ENCODE results near the gene CDK11B. TPM values are rescaled to one million over a fixed set of nuclear protein-coding genes. Genes with fewer than 3 reads are reported as not detected.

CDK11B gene
- total RNA-seq, 1 experiment from 2014 or later: 4.4 TPM

DNA sequence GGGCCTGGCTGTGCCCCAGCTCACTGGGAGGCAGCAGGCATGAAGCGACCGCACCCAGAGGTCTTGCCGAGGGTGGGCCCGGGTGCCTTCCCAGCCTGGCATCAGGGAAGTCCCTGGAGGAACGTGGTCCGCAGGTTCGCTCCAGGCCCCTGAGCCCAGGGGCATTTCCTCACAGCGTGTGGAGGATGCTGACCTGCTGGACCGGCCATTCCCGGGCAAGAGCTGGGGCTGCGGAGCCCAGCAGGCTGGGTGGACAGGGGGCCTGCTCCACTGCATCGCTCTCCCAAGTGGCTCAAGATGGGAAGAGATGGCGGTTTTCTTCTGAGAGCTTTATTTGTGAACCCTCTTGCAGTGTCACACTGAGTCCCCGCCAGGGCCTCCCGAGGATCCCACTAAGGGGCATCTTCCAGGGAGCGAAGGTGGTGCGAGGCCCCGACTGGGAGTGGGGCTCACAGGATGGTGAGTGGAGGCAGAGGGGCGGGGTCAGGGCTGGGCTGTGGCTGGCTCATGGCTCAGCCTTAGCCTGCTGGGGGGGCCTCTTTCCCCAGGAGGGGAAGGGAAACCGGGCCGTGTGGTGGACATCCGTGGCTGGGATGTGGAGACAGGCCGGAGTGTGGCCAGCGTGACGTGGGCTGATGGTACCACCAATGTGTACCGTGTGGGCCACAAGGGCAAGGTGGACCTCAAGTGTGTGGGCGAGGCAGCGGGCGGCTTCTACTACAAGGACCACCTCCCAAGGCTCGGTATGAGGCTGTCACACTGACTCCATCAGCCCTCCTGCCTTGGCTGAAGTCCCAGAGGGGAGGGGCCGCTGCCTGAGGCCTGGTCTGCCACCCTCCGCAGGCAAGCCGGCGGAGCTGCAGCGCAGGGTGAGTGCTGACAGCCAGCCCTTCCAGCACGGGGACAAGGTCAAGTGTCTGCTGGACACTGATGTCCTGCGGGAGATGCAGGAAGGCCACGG is 34.1 kb downstream of the CDK11B start:
- in situ Hi-C loops (cut with HindIII; ENCODE audit: low pct_unique_long_range_greater_than_20kb, low sequenced_read_pairs): no loop called here
- no peak for DNase-seq (ENCODE audit: low read depth, low spot score)

- in situ Hi-C loops (cut with HindIII; ENCODE audit: low pct_unique_long_range_greater_than_20kb, low sequenced_read_pairs): no loop called here
- no peak for DNase-seq (ENCODE audit: low read depth, low spot score)
Observed at GRCh38 chr1:1623631-1624442, 35.0 kb downstream of the CDK11B start.

DNA sequence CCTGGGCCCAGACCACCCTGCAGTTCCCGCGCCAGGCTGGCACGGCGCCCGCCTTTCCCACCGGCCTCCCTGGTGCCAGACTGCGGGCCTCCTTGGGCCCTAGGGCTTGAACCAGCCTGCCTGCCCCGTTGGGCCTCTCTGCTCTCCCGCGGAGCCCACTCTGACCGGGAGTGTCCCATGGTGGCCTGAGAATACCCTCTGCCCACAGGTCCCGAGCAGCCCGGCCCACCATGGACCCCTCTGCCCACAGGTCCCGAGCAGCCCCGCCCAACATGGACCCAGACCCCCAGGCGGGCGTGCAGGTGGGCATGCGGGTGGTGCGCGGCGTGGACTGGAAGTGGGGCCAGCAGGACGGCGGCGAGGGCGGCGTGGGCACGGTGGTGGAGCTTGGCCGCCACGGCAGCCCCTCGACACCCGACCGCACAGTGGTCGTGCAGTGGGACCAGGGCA is 35.6 kb downstream of the CDK11B start:
- in situ Hi-C loops (cut with HindIII; ENCODE audit: low pct_unique_long_range_greater_than_20kb, low sequenced_read_pairs): no loop called here
- DNase-seq (ENCODE audit: low read depth, low spot score): no peak

- in situ Hi-C loops (cut with HindIII; ENCODE audit: low pct_unique_long_range_greater_than_20kb, low sequenced_read_pairs): no loop called here
- no peak for DNase-seq (ENCODE audit: low read depth, low spot score)
Observed at GRCh38 chr1:1622788-1623094, 36.1 kb downstream of the CDK11B start.

DNA sequence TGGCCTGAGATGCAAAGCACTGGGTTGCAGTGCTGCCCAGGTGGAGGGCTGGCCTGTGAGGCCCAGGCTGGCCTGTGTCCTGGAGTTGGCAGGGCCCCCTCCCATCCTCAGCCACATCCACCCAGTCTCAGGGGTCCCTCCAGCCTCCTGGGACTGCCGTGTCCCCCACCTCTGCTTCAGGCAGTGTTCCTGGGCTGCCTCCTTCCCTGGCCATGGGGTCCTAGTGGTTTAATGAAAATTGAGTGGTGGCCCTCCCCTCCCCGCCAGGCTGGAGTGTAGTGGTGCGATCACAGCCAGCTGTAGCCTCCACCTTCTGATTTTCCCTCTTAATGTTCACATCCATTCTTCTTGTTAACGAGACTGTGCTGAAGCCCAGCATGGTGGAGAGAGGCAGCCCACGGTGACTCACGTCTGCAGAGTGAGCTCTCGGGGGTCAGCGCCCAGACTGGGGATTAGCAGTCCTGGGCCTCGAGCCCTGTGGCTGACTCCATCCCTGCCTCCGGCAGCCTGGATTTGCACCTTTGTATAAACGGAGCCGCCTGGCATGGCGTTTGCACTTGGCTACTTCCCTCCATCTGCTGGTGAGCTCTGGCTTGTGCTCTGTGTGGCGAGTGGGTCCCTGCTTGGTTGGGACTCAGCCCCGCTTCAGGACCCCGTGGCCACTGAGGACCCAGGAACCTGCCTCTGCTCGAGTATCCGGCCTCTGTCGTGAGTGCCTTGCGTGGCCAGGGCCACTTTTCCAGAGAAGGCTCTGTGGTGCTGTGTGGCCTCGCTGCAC is 36.6 kb downstream of the CDK11B start:
- no peak for DNase-seq (ENCODE audit: low read depth, low spot score)
- in situ Hi-C loops (cut with HindIII; ENCODE audit: low pct_unique_long_range_greater_than_20kb, low sequenced_read_pairs): no loop called here

DNA sequence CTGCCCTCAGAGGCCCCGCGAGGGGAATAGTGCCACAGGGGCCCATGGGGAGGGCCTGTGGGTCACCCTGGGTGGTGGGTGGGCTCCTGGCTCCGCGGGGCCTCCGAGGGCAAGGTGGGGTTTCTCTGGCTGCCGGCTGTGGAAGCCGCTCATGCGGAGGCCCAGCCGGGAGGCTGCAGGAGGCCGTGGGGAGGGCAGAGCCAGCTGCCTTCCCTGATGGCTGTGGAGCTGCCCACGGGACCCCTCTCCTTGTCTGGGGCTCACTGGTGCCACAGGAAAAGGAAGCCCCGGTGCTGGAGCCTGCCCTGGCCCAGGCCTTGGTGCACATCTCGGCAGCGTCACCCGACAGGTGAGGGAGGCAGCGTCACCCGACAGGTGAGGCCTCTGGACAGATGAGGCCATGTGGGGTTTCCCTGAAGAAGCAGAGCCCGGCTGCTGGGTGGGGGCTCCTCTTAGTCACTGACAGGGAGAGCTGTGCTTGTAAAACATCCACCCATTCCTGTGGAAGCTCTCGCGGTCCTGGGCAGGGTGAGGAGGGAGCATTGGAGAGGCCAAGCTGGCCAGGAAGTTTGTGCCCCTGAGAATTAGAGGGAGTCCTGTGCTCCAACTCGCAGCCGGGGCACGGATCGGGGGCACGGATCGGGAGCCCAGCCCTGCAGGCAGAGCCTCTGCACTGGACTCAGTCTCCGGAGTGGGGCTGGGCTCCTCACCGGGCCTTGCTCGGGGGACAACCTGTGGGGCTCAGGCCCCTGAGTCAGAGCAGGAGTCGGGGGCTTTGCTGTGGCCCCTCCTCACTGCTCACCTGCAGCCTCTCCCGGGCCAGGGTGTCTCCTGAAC is 37.4 kb downstream of the CDK11B start:
- DNase-seq (ENCODE audit: low read depth, low spot score): no peak
- in situ Hi-C loops (cut with HindIII; ENCODE audit: low pct_unique_long_range_greater_than_20kb, low sequenced_read_pairs): no loop called here

- DNase-seq (ENCODE audit: low read depth, low spot score): no peak
- in situ Hi-C loops (cut with HindIII; ENCODE audit: low pct_unique_long_range_greater_than_20kb, low sequenced_read_pairs): no loop called here
Observed at GRCh38 chr1:1620433-1621139, 38.2 kb downstream of the CDK11B start.

GRCh38 chr1:1619917-1620361 is 38.9 kb downstream of the CDK11B start:
- peak; percentile 50 for DNase-seq (ENCODE audit: low read depth, low spot score)
- in situ Hi-C loops (cut with HindIII; ENCODE audit: low pct_unique_long_range_greater_than_20kb, low sequenced_read_pairs): no loop called here

DNA sequence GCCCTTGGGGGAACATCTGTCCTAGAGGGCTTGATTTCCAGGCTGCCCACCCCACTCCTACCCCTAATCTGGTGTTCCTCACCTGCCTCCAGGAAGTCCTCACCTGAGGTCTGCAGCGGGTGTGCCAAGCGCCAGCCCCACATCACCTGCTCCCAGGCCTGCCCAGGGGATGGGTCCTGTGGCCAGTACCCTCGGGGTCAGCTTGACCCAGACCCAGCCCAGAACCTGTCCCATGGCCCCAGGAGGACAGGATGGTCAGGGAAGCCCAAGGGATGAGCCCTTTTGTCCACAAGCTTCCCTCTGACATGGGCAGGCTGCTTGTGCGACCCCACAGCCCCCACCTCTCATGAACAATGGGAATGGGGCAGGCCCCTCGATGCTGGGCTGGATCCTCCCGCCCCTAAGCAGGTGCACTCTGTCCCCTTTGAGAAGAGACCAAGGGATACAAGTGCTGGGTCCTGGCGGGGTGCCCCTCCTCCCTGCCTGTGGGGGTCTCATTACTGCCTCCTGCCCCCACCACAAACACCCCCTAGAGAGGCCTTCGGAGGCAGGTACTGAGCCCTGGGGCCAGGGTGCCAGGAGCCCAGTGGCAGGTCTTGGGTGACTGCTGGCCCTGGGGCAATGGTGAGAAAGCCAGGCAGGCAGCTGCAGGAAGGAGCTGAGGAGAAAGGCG is 40.3 kb downstream of the CDK11B start:
- no peak for DNase-seq (ENCODE audit: low read depth, low spot score)
- in situ Hi-C loops (cut with HindIII; ENCODE audit: low pct_unique_long_range_greater_than_20kb, low sequenced_read_pairs): no loop called here

- no peak for DNase-seq (ENCODE audit: low read depth, low spot score)
- in situ Hi-C loops (cut with HindIII; ENCODE audit: low pct_unique_long_range_greater_than_20kb, low sequenced_read_pairs): no loop called here
Observed at GRCh38 chr1:1617925-1618324, 40.9 kb downstream of the CDK11B start.

GRCh38 chr1:1617516-1617915 is 41.3 kb downstream of the CDK11B start:
- DNase-seq (ENCODE audit: low read depth, low spot score): no peak
- in situ Hi-C loops (cut with HindIII; ENCODE audit: low pct_unique_long_range_greater_than_20kb, low sequenced_read_pairs): no loop called here

DNA sequence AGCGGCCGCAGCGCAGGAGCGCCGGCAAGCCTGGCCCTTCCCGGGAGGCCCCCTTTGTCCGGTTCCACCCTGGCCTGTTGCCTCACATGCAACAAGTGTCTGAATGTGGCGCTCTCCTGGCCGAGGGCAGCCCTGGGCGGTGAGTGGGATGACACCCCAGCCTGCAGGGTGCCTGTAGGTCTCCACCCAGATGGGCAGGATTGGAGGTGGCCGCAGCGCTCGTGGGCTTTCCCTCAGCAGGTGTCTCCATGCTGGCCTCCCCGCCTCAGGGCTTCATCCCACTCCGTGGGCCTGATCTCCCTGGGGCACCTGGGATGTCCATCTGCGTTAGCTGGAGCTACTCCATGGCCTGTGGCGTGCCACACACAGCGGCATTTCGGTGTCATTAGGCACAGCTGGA is 42.0 kb downstream of the CDK11B start:
- in situ Hi-C loops (cut with HindIII; ENCODE audit: low pct_unique_long_range_greater_than_20kb, low sequenced_read_pairs): no loop called here
- DNase-seq (ENCODE audit: low read depth, low spot score): no peak

DNA sequence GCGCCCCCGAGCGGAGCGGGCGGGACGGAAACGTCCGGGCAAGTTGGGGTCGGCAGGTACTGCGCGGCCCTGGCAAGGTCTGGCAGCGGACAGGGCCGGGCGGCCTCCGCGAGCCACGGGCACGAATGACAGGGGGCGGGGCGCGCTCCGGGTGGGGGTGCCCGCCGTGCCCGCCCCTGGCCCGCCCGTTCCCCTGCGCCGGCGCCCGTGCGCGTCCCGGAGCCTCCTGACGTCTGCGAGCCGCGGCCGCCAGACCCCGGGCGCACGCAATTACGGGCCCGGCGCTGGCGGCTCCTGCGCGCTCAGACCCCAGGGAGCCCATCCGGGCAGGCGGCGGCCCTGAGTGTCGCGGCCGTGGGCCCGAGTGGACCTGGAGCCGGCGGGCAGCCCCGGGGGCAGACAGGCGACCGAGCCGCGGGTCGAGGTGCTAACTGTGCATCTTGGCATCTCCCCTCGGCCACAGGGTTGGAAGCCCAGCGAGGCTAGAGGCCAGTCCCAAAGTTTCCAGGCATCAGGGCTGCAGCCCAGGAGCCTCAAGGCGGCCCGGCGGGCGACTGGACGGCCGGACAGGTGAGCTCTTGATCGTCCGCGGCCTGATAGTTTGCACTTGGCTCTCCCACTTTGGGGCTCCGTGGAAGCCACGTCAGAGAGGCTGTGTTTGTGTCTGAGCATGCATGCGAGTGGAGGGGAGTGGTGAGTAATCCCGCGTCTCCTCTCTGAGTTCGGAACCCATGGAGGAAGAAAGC is 42.6 kb downstream of the CDK11B start:
- DNase-seq (ENCODE audit: low read depth, low spot score): peak; percentile 24
- in situ Hi-C loops (cut with HindIII; ENCODE audit: low pct_unique_long_range_greater_than_20kb, low sequenced_read_pairs): no loop called here

GRCh38 chr1:1615256-1616044 is 43.4 kb downstream of the CDK11B start, which contains the start of gene MIB2:
Gene MIB2, plus strand, starts transcription at chr1:1615500. Its CDS starts 7,953 bp downstream, at chr1:1623453.
- in situ Hi-C loops (cut with HindIII; ENCODE audit: low pct_unique_long_range_greater_than_20kb, low sequenced_read_pairs): no loop called here
- DNase-seq (ENCODE audit: low read depth, low spot score): peak; percentile 95

DNA sequence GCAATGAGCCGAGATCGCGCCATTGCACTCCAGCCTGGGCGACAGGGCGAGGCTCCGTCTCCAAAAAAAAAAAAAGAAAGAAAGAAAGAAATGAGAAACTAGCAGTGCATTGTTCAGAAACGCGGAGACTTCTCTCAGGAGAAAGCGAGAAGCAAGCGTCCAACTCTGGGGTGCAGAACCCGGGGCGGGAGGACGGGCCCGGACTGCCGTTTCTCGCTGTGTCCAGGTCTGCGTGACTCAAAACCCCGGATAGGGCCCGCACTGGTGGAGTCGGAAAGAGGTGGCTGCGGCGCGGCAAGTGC is 43.9 kb downstream of the CDK11B start:
- in situ Hi-C loops (cut with HindIII; ENCODE audit: low pct_unique_long_range_greater_than_20kb, low sequenced_read_pairs): no loop called here
- DNase-seq (ENCODE audit: low read depth, low spot score): no peak
